ENCODE measurements around the gene RHD.
"Not testable (repeated sequence)": the region's sequence is repeated elsewhere in the genome, so short reads cannot be mapped to it uniquely, and the experiment has no call there.

DNA sequence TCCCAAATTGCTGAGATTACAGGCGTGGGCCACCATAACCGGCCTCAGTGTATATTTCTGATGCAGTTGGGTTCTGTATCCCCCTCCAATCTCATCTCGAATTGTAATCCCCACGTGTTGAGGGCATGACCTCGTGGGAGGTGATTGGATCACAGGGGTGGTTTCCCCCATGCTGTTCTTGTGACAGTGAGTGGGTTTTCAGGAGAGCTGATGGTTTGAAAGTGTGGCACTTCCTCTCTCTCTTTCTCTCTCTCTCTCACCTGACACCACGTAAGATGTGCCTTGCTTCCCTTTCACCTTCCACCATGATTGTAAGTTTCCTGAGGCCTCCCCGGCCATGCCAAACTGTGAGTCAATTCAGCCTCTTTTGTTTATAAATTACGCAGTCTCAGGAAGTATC, 24.2 kb downstream of the RHD start:
- TF ChIP-seq, protein P1, sequence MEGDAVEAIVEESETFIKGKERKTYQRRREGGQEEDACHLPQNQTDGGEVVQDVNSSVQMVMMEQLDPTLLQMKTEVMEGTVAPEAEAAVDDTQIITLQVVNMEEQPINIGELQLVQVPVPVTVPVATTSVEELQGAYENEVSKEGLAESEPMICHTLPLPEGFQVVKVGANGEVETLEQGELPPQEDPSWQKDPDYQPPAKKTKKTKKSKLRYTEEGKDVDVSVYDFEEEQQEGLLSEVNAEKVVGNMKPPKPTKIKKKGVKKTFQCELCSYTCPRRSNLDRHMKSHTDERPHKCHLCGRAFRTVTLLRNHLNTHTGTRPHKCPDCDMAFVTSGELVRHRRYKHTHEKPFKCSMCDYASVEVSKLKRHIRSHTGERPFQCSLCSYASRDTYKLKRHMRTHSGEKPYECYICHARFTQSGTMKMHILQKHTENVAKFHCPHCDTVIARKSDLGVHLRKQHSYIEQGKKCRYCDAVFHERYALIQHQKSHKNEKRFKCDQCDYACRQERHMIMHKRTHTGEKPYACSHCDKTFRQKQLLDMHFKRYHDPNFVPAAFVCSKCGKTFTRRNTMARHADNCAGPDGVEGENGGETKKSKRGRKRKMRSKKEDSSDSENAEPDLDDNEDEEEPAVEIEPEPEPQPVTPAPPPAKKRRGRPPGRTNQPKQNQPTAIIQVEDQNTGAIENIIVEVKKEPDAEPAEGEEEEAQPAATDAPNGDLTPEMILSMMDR (IDR thresholded peaks at IDR 0.05; ENCODE audit: low read length), result not testable (repeated sequence)
- not testable (repeated sequence) for TF ChIP-seq EZH2 (IDR thresholded peaks at IDR 0.05; ENCODE audit: borderline replicate concordance, low read length)
